Measurements from ENCODE around the gene ECHS1. TPM values are rescaled to one million over a fixed set of nuclear protein-coding genes. Genes with fewer than 3 reads are reported as not detected.
A peak's percentile ranks its signal among the peaks of the same experiment; 100 is the strongest.

ECHS1 gene
- polyA plus RNA-seq, 1 of the 3 experiments (the other 2 are of a cell fraction) = 97.8 TPM

GRCh38 chr10:133318494-133319127 is 54.5 kb downstream of the ECHS1 start (continued):
- TF ChIP-seq PBX3 (IDR thresholded peaks at IDR 0.05) (no peak), TAF1 (IDR thresholded peaks at IDR 0.05; ENCODE audit: borderline replicate concordance, low read depth, low read length) (peak; percentile 52; the same call in 1 of the 2 replicates), NFIC (IDR thresholded peaks at IDR 0.05; ENCODE audit: borderline replicate concordance) (no peak), EZH2phosphoT487 (IDR thresholded peaks at IDR 0.05; ENCODE audit: borderline replicate concordance, low read depth) (no peak), NRF1 (IDR thresholded peaks at IDR 0.05; ENCODE audit: low read depth, low read length) (no peak), TCF12 (IDR thresholded peaks at IDR 0.05) (no peak), POLR2AphosphoS5 (IDR thresholded peaks at IDR 0.05; ENCODE audit: low read depth, low read length) (0 out of 2 replicates have a peak, but pooled peaks have one; percentile 32), FOXM1 (IDR thresholded peaks at IDR 0.05; ENCODE audit: low read depth) (no peak), MEF2A (IDR thresholded peaks at IDR 0.05; ENCODE audit: borderline replicate concordance, low read depth) (no peak), RXRA (IDR thresholded peaks at IDR 0.05; ENCODE audit: borderline replicate concordance, low read depth) (no peak), ELF1 (IDR thresholded peaks at IDR 0.05) (no peak), USF2 (IDR thresholded peaks at IDR 0.05; ENCODE audit: borderline replicate concordance, low read depth, low read length) (no peak), RCOR1 (IDR thresholded peaks at IDR 0.05; ENCODE audit: low read length) (0 out of 2 replicates have a peak, but pooled peaks have one; percentile 25), FOSL2 (IDR thresholded peaks at IDR 0.05; ENCODE audit: borderline replicate concordance, low read depth) (no peak), MAX (IDR thresholded peaks at IDR 0.05; ENCODE audit: low read depth) (peak; percentile 38; the same call in 1 of the 2 replicates), YY1 (IDR thresholded peaks at IDR 0.05; ENCODE audit: low read depth) (peak; percentile 80), CTCF (IDR thresholded peaks at IDR 0.05) (peak; percentile 76), JUND (IDR thresholded peaks at IDR 0.05) (no peak), GABPA (IDR thresholded peaks at IDR 0.05; ENCODE audit: low read depth) (no peak), SMC3 (IDR thresholded peaks at IDR 0.05; ENCODE audit: low read depth, low read length) (peak; percentile 52), TEAD4 (IDR thresholded peaks at IDR 0.05; ENCODE audit: borderline replicate concordance, insufficient read depth) (no peak), RAD21 (IDR thresholded peaks at IDR 0.05; ENCODE audit: low read length) (peak; percentile 53), FOXJ3 (CRISPR knock-in tag; IDR thresholded peaks at IDR 0.05) (peak; percentile 41; the same call in 1 of the 2 replicates), USF1 (IDR thresholded peaks at IDR 0.05; ENCODE audit: borderline replicate concordance, low read depth) (no peak), SIN3A (IDR thresholded peaks at IDR 0.05; ENCODE audit: borderline replicate concordance, low read depth, low read length) (no peak), EP300 (IDR thresholded peaks at IDR 0.05; ENCODE audit: borderline replicate concordance in 1 of 2, low read depth in 1 of 2, low read length in 1 of 2) (no peak), GATA2 (CRISPR knock-in tag; IDR thresholded peaks at IDR 0.05) (no peak), RFX5 (IDR thresholded peaks at IDR 0.05; ENCODE audit: low read length) (no peak), CHD2 (IDR thresholded peaks at IDR 0.05; ENCODE audit: low read length, partially characterized antibody) (peak; percentile 19)
